NCI-H128 (cell line): Measurements from ENCODE around the gene SORCS2.

ENCODE experiments used
- DNase-seq: peaks from one replicate; lab custom pipeline; 2025; ENCODE audit not compliant: unreplicated experiment; lab: John Stamatoyannopoulos, UW

Gene SORCS2

DNA sequence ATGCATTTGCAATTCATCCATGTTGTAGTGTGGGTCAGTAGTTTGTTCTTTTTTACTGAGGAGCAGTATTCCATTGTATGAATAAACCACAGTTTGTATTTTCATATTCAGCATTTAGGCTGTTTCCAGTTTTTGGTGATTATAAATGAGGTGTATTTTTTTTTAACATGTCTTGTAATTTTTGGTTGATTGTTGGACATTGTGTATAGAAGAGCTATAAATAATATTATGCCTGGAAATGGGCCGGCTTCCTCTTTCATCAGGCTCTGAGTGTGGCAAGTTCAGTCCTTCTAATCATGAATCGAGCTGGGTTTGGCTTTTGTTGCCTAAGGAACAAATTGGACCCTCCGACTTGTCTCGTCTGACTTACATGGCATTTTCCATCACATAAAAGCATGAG is 126.7 kb downstream of the SORCS2 start:
- DNase-seq, result no peak

DNA sequence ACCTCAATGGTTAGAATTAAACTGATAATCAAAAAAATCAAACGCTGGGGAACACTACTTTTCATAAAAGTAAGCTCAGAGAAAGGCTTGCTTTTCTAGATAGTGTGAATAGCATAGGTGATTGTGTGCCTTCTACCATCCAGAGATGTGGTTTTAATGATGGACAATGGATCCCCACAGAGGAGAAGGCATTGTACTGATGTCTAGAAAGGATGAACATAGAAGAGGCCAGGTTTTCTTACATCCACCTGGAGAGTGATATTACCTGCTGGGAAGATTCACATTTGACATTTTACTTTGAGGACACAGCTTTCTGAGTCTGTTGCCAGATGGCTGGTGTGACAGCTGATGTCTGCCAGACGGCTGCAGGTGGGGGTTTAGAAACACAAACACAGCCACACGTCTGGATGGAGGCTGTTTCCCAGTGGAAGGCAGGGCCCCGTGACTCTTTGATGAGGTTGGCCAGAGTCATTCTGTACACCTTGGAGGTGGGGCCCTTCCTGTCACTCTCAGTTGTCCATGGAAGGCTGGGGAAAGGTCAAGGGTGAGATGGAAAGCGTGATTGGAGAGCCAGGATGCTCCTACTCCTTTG is 128.0 kb downstream of the SORCS2 start:
- DNase-seq, result no peak

DNA sequence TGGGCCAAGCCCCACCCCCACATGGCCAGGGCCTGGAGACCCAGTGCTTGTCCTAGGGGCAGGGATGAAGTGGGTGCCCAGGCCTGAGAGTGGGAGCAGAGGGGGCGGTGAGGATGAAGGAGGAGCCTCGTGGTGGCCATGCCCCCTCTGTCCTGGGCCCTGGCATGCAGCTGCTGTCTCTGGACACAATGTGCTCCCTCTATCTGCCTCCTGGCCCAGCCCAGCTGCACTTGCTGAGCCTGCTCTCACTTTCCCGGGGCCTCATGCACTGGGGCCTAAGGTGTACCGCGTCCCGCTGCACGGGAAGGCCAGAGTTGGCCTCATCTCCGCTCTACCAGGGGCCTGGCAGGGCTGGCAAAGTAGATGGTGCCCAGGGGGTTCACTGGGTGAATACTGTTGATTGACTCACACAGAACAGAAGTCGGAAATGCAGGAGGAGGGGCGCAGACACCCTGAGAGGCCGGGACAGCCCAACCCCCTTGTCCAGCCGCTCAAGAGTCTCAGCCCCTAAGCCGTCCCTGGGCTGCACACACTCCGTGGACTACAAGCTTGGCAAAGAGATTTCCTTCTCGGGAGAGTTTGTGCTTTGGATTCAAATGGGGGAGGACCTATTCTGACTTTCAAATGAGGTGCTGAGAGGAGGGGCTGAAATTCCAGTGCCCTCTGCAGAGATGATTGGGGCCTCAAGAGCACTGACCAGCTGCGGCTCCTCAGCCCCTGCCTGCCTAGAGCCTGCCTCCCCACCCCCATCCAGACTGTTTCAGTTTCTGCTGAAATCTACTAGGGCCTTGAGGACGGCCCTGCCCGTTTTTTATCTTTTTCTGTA is 130.0 kb downstream of the SORCS2 start:
- no peak for DNase-seq

DNA sequence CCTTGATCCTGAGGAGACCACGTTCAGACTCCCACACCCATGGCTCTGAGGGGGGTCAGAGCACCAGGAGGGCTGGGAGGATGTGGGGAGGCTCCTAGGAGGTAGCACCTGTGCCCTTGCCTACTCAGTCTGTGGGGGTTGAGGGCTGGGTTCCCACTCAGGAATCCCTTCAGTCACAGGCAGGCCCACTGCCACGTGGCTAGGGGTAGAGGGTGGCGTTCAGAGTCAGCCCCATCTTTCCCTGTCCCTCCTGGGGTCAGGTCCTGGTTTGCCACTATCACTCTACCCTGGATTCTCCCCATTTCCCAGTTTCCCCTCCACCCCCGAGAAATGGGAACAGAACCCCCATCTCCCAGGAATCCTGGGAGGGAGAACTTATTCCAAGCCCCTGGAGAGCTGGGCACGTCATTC is 131.1 kb downstream of the SORCS2 start:
- no peak for DNase-seq

DNA sequence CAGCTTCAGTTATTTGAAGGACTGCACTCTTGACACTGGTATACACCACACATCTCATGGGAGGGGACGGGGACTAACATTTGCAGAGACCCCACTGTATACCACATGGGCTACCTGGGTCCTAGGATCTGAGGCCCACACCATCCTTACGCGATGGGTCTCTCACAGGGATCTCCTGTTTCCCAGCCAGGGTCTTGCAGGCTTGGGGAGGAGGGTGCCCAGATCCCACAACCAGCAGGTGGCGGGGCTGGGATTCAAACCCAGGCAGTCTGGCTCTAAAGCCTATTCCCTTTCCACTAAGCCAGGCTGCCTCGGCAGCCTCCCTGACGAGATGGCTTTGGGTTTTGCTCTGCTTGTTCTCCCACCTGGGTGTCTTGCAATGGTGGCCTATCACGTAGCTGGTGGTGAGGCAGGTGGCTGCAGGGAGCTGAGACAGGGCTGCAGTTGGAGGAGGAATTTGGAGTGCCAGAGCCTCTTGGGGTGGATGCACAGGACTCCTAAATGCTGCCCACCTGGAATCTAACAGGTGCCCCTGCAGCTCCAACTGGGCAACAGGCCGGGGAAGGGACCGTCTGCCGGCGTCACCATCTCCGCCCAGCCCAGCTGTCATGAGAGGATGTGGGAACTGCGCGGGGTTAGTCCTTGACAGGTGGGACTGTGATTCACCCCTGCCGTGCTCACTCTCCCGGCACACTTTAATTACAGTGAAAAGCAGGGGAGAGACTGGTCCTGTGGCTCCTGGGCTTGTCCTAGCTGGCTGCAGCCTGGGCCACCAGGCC is 131.7 kb downstream of the SORCS2 start:
- peak; percentile 75 for DNase-seq

DNA sequence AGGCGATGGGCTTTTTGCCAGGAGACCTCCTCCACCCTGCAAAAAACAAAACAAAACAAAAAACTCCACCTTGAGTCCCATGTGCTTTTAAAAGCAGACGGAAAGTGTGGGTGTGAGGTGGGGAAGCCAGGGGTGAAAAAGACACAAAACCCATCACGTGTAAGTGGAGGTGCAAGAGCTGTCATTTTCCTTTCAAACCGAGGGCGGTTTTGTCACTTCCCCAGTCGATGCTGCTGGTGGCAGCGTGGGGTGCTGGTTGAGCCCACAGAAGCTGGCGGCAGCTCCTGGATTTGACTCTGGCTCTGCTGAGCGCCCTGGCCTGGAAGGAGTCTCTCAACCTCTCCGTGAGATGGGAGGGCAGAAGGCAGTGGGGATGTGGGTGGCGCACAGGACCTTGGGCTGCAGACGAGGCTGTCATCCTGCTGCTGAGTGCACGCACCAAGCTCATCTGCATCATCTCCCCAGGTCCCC is 132.3 kb downstream of the SORCS2 start:
- peak; percentile 48 for DNase-seq

DNA sequence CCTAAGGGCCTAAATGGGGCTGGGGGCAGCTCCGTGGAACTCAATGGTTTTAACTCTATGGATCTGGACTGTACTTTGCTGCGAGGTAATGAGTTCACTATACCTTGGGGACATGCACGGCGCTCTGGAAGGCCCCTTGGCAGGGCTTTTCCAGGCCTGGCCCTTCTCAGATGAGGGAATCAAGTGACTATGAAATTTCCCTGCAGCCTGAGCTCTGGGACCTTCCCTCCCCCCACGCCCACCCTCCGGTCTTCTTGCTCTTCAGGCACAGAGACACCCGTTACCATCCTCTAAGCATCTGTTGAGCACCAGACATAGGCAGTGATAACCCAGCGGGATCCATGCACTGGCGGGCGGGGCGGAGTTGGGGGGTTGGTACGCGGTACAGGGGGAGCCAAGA is 133.2 kb downstream of the SORCS2 start:
- no peak for DNase-seq

DNA sequence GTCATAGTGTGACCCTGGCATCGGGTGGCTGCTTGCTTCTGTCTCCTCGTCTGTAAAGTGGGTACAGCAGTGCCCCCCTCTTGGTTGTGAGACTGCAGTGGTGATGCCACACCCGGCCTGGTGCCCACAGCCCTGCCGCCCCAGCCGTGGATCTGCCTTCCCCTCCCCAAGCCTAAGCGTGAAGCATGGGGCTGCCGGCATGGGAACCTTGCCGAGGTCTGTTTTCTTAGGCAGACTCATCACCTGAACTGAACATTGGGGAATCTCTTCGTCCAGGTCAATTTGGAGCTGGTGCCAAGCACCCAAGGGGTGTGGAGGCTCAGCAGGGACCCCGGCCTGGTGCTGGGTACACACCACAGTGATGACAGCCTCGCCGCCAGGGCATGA is 134.0 kb downstream of the SORCS2 start:
- no peak for DNase-seq

DNA sequence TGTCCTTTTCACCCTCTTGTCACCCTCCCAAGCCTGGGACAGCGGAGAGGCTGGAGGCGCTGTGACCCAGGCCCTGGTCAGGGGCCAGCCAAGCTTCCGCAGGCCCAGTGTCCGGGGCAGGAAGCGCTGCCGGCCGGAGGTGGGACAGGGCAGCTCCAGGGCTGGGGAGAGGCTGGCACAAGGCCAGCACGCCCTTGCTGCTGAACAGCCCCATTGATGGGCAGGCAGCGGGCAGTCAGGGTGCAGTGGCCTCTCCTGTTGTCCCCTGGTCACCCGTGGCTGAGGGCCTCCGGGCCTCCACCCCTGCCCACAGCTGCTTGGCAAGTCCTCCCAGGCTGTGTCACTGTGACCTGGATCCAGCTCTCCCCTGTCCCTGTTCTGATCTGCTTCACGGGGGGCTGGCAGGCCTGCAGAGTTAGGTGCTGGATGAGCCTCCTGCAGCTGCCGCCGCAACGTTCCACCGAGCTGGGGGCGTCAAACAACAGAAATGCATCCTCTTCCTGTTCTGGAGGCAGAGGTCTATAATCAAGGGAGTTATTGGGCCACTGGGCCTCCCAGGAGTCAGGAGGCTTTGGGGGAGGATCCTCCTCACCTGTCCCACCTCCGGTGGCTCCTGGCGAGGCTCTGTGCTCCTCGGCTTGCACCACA is 134.5 kb downstream of the SORCS2 start:
- no peak for DNase-seq

DNA sequence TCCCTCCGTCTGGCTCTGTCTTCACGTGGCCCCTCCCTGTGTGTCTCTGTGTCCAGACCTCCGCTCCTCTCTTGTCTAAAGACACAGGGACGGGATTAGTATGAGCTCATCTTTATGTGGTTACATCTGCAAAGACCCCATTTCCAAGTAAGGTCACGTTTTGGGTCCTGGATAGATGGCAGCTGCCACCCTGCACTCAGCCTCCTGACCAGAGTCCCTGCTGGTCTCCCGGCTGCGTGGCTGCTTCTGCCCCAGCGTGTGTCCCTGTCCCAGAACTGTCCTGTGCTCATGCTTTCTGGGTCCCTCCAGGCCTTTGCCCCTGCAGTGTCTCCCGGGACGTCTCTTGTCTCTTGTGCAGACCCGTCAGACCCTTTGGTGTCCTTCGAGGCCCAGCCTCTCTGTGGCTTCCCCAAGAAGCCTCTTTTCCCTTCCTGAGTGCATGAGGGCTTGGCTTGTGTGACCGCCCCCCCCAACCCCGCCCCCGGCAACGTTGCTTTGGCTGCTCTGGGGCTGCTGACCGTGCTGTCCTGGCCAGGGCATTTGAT is 135.1 kb downstream of the SORCS2 start:
- no peak for DNase-seq

DNA sequence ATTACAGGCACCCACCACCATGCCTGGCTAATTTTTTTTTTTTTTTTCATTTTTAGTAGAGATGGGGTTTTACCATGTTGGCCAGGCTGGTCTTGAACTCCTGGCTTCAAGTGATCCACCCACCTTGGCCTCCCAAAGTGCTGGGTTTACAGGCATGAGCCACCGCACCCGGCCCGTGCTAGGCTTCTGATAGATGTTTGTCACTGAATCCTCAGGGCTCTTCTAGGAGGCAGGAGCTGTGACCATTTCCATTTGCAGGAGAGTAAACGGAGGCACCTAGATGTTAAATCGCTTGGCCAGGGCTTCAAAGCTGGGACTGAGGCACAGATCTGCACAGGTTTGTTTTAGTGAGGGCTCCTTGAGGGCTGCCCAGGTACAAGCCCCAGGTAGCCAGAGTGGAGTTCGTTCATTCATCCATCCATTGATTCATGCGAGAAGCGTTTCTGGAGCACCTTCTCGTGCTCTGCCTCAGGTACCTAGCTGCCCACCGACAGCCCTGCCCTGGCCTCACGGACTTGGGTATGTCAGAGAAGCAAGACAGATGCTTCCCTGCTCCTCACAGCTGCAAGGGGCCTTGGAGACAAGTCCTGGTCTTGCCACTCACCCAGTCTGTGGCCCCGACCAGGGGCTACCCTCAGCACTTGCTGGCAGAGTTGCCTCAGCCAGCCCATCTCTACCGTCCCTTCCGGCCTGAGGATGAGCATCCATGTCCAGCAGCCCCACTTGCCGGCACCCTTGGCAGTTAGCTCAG is 136.0 kb downstream of the SORCS2 start:
- no peak for DNase-seq

DNA sequence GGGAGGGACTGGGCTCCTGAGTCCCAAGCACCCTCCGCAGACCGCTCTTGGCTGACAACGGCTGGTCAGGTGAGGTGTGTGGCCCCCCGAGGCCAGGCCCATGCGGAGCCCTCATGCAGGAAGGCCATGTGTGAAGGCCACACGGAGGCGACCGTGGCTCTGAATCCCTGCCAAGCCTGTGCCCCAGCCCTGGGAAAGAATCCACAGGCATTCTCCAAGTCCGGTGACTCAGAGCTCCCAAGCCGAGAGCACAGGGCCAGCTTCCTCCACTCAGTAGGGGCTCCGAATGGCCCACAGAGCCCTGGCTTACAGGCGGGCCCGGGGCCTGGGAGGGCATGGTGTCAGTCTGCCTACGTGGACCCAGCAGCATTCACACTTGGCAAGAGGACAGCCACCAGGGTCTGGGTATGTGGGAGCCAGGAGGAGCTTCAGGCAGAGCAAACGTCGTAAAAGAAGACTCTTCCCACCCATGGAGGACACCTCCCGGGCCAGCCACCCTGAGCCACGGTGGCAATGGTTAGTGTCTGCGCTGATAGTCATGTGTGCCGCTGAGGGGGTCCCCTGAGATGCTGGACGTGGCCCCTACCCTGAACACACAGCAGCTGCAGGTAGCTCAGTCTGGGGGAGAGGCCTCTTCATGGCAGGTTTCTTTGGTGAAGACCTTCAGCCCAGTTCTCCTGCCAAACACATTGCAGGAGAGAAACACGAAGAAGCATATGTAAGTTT is 136.7 kb downstream of the SORCS2 start:
- no peak for DNase-seq

DNA sequence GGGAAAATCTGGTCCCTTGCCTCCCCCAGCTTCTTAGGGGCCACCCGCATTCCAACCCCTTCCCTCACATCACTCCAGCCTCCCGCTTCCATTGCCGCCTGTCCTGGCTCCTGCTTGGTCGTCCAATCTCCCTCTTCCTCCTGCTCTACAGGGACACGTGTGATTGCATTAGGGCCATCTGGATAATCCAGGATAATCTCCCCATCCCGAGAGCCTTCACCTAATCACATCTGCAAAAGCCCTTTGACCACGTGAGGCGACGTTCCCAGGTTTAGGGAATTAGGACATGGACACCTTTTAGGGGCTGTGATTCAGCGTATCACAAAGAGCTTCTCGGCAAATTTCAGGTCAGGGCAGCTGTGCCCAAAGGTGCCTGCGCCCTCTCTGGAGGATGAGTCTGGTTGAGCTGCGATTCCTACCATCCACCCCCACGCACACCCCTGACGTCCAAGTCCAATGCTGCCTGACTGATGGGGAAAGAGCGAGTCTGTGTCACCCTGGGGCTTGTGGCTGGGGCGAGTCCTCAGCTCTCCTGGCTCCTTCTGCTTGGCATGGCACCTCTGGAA is 137.8 kb downstream of the SORCS2 start:
- DNase-seq, result no peak

DNA sequence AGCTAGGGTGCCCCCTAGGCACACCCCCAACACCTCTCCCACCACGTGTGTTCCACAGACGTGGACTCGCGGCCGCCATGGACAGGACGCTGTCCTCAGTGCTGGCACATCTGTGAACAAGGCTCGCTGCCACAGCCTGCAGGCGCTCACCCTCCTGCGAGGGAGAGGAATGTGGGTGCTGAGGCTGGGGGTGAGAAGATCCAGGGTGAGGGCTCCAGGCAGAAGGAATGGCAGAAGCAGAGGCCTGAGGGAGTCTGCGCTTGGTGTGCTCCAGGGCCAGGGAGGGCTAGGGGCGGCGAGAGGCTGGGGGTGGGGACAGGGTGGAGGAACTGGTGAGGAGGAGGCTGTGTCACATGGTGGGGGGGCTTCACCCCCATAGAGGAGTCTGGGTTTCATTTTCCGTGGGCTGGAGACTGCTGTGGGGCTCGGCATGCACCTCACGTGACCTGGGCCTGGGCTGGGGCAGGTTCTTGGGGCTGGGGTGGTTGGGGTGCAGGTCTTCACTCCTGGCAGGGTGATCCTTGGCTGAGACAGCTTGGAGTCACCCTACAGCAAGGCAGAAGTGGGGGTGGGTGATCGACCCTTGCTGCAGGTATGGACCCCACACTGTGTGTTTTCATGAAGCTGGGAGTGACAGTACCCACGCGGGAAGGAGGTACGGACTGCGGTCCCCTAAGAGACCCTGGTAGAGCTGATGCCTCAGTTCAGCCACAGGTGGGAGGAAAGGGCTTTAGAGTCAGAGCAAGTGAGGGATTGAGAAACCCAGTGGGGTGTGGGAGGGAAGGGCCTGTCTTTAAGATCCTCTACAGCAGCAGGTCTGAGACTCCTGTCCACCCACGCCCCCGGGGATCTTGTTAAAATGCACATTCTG is 138.7 kb downstream of the SORCS2 start:
- DNase-seq, result no peak

DNA sequence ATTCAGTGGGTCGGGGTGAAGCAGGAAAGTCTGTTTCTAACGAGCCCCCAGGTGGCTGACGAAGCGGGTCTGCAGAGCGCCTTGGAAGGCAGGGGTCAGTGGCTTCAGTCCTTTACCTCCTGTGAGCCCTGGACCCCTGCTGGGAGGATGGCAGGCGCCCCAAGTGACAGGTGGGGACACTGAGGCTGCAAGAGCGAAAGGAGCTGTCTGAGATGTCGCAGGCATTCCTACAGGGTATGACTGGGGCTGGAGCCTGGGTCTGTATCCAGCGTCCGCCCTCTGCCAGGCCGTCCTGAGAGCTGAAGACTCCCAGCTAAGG is 139.3 kb downstream of the SORCS2 start:
- no peak for DNase-seq

DNA sequence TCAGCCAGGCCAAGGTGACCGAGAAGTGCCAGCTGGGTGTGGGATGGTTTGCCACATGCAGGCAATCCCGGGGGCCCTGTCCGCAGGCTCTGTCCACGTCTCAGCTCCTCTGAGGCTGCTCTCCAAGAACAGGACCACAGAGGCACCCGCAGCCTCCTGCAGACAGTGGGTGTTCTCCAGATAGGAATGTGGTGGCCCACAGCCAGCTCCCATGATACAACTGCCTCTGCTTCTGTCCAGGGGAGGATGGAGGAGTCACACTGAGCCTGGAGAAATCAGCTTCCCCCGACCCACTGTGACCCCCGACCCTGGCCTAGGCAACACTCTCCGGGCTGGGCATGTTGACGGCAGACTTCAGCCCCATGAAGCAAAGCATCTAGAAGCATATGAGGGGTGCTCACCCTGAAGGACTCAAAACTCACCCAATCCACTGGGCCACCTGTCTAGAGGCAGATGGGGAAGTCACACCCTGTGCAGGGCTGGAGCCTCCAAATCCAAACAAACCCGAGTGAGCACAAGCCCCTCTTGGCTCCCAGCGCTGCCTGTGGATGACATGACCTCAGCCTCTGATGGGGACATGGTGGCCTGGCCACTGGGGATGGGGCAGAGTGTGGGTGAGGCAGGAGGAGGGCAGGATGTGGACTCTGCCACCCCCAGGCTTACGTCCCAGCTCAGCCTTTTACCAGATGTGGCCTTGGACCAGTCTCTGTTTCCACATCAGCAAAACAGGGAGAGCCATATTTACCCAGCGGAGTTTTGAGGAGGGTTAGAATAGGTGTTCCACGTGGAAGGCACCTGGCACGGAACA is 140.1 kb downstream of the SORCS2 start:
- DNase-seq, result no peak

DNA sequence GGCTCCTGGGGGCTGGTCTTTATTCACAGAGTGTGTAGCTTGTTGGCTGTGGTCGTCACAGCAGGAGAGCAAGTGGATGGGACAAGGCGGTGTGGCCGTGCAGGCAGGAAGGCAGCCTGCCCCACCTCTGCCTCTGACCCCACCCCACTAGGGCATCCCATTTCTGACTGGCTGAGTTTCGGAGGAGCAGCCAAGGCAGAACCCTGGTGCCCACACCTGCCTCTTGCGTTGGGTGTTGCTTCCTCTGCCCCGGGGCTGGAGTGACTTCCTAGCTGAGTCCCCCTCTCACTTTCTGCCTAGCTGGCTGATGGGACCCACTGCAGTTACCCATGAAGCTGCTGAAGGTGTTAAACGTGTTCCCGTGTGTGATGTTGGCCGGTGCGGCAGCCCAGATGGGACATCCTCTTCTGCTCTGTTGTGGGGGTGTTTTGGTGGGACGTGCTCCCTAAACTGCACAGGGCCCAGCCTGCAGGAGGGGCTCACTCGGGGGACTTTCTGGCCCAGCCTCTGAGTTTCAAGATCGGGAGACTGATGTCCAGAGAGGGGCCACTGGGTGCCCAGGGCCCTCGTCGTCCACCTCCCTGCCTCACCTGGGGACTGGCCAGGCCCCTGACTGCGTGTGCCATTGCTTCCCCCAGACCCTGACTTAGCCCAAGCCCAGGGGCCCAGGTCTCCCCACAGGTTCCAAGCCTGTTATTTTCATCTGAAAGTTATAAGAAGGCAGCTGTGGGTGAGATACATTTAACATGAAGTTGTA is 140.9 kb downstream of the SORCS2 start:
- DNase-seq, result no peak
